ENCODE data around the gene TRIM49. TPM values are rescaled to one million over a fixed set of nuclear protein-coding genes. Genes with fewer than 3 reads are reported as not detected.
"Not testable (repeated sequence)": the region's sequence is repeated elsewhere in the genome, so short reads cannot be mapped to it uniquely, and the experiment has no call there.

The TRIM49 gene
- not detected for polyA plus RNA-seq (2013, experiment 1 of 4)
- polyA plus RNA-seq (2013, experiment 2 of 4) = not detected
- not detected for polyA plus RNA-seq (2013, experiment 3 of 4)
- polyA plus RNA-seq (2013, experiment 4 of 4) = not detected

- H3K27me3 ChIP-seq (ENCODE audit: control insufficient read depth, insufficient read depth, low read length, poor library complexity, severe bottlenecking); H3K9me3 ChIP-seq (ENCODE audit: control insufficient read depth, low read length); H3K4me1 ChIP-seq (ENCODE audit: control insufficient read depth, insufficient read depth, low read length); H3K27ac ChIP-seq (ENCODE audit: insufficient read depth, low read depth, low read length, poor library complexity, severe bottlenecking); H3K4me3 ChIP-seq (ENCODE audit: insufficient read depth, low read depth, low read length); H3K36me3 ChIP-seq (ENCODE audit: control insufficient read depth, insufficient read depth, low read length): not testable (repeated sequence)
- no CpG with 5 or more reads among the region's 2 CpGs for WGBS, 2 experiments
Measured at GRCh38 chr11:89808475-89808874, at the start of gene TRIM49. TSS of gene TRIM49 (minus strand) at chr11:89808575. CDS start at chr11:89804469, 4,106 bp downstream.

GRCh38 chr11:89826694-89827093, 18.3 kb upstream of the TRIM49 start:
- WGBS, 2 experiments = no CpG with 5 or more reads among the region's 2 CpGs
- H3K4me3 ChIP-seq (ENCODE audit: insufficient read depth, low read depth, low read length); H3K9me3 ChIP-seq (ENCODE audit: control insufficient read depth, low read length); H3K36me3 ChIP-seq (ENCODE audit: control insufficient read depth, insufficient read depth, low read length); H3K27me3 ChIP-seq (ENCODE audit: control insufficient read depth, insufficient read depth, low read length, poor library complexity, severe bottlenecking); H3K4me1 ChIP-seq (ENCODE audit: control insufficient read depth, insufficient read depth, low read length); H3K27ac ChIP-seq (ENCODE audit: insufficient read depth, low read depth, low read length, poor library complexity, severe bottlenecking): not testable (repeated sequence)

GRCh38 chr11:89820008-89820407, 11.6 kb upstream of the TRIM49 start:
- not testable (repeated sequence) for H3K36me3 ChIP-seq (ENCODE audit: control insufficient read depth, insufficient read depth, low read length); H3K4me1 ChIP-seq (ENCODE audit: control insufficient read depth, insufficient read depth, low read length); H3K27ac ChIP-seq (ENCODE audit: insufficient read depth, low read depth, low read length, poor library complexity, severe bottlenecking); H3K4me3 ChIP-seq (ENCODE audit: insufficient read depth, low read depth, low read length); H3K27me3 ChIP-seq (ENCODE audit: control insufficient read depth, insufficient read depth, low read length, poor library complexity, severe bottlenecking); H3K9me3 ChIP-seq (ENCODE audit: control insufficient read depth, low read length)
- no CpG with 5 or more reads among the region's 3 CpGs for WGBS, 2 experiments

- not testable (repeated sequence) for H3K36me3 ChIP-seq (ENCODE audit: control insufficient read depth, insufficient read depth, low read length); H3K27ac ChIP-seq (ENCODE audit: insufficient read depth, low read depth, low read length, poor library complexity, severe bottlenecking); H3K4me1 ChIP-seq (ENCODE audit: control insufficient read depth, insufficient read depth, low read length); H3K9me3 ChIP-seq (ENCODE audit: control insufficient read depth, low read length); H3K4me3 ChIP-seq (ENCODE audit: insufficient read depth, low read depth, low read length); H3K27me3 ChIP-seq (ENCODE audit: control insufficient read depth, insufficient read depth, low read length, poor library complexity, severe bottlenecking)
- WGBS, 2 experiments = 87 to 93% methylated on average over 4 of the region's 5 CpGs
Measured at GRCh38 chr11:89813535-89813934, 5.2 kb upstream of the TRIM49 start.

DNA sequence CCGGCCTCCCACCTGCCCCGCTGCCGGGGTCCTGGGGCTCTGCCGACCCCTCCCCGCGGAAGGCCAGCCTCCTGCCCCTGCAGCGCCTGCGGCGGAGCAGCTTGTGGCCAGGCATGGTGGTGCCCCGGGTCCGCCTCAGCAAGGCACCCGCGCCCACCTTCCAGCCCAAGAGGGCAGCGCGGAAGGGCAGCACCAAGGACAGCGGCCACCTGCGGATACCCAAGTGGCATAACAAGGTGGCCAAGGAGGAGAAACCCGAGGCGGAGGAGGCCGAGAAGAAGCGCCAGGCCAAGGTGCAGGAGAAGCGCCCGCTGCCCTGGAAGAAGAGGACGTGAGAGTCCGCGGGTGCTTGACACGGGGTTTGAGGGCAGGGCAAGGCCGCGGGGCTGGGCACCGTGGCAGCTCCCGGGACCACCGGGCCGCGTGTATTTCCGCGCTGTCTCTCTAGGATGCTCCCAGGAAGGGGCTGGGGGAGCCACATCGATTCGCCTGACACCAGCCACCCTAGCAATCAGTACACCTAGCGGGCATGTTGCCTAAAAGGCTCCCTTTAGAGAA, 20.8 kb downstream of the TRIM49 start:
- WGBS, 2 experiments = 52 to 60% methylated on average over 28 to 29 of the region's 39 CpGs
- not testable (repeated sequence) for H3K4me3 ChIP-seq (ENCODE audit: insufficient read depth, low read depth, low read length); H3K27ac ChIP-seq (ENCODE audit: insufficient read depth, low read depth, low read length, poor library complexity, severe bottlenecking); H3K27me3 ChIP-seq (ENCODE audit: control insufficient read depth, insufficient read depth, low read length, poor library complexity, severe bottlenecking); H3K9me3 ChIP-seq (ENCODE audit: control insufficient read depth, low read length); H3K4me1 ChIP-seq (ENCODE audit: control insufficient read depth, insufficient read depth, low read length); H3K36me3 ChIP-seq (ENCODE audit: control insufficient read depth, insufficient read depth, low read length)

DNA sequence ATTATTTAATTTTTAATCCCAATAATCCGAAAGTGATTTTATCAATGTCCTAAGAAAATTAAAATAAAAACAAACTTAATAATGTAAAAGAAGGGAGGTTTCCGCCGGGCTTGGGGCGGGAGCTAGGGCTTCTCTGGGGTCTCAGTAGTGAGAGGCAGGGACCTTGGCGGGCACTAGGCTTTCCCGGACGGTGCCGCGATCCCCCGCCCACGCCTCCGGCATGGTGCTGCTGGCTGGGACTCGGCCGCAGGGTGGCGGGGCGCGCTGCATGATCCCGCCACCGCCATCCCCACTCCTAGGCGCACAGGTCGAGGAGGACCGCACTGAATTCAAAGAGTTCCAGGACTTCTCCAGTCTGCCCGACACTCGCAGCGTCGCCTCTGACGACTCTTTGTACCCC, 22.6 kb downstream of the TRIM49 start:
- not testable (repeated sequence) for H3K4me3 ChIP-seq (ENCODE audit: insufficient read depth, low read depth, low read length); H3K36me3 ChIP-seq (ENCODE audit: control insufficient read depth, insufficient read depth, low read length); H3K4me1 ChIP-seq (ENCODE audit: control insufficient read depth, insufficient read depth, low read length); H3K27me3 ChIP-seq (ENCODE audit: control insufficient read depth, insufficient read depth, low read length, poor library complexity, severe bottlenecking); H3K27ac ChIP-seq (ENCODE audit: insufficient read depth, low read depth, low read length, poor library complexity, severe bottlenecking); H3K9me3 ChIP-seq (ENCODE audit: control insufficient read depth, low read length)
- WGBS, 2 experiments = 70 to 75% methylated on average over 3 to 4 of the region's 27 CpGs

DNA sequence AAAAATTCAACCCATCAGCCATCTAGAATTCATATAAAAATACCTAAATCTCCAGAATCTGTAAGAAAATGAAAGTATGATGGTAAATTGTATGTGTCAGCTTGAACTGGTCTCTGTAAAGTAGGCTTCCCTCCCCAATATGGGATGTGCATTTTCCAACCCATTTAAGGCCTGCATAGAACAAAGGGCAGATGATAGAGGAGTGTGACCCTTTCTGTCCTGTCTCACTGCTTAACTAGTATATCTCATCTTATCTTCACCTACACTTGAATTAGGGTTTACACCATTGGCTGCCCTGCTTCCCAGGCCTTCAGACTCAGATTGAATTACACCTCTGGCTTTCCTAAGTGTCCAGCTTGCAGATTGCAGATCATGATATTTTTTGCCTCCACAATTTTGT, 57.6 kb downstream of the TRIM49 start:
- H3K27me3 ChIP-seq (ENCODE audit: control insufficient read depth, insufficient read depth, low read length, poor library complexity, severe bottlenecking); H3K4me3 ChIP-seq (ENCODE audit: insufficient read depth, low read depth, low read length); H3K36me3 ChIP-seq (ENCODE audit: control insufficient read depth, insufficient read depth, low read length); H3K4me1 ChIP-seq (ENCODE audit: control insufficient read depth, insufficient read depth, low read length); H3K9me3 ChIP-seq (ENCODE audit: control insufficient read depth, low read length); H3K27ac ChIP-seq (ENCODE audit: insufficient read depth, low read depth, low read length, poor library complexity, severe bottlenecking): not testable (repeated sequence)
